DMS114 treated with DMSO at 0.1 percent for 48 hours (cell line): ENCODE data around the gene RASA1.
"Not testable (repeated sequence)": the region's sequence is repeated elsewhere in the genome, so short reads cannot be mapped to it uniquely, and the experiment has no call there.

ENCODE experiments used
- DNase-seq: peaks from one replicate; lab custom pipeline; 2025; ENCODE audit not compliant: unreplicated experiment; lab: John Stamatoyannopoulos, UW

Gene RASA1

DNA sequence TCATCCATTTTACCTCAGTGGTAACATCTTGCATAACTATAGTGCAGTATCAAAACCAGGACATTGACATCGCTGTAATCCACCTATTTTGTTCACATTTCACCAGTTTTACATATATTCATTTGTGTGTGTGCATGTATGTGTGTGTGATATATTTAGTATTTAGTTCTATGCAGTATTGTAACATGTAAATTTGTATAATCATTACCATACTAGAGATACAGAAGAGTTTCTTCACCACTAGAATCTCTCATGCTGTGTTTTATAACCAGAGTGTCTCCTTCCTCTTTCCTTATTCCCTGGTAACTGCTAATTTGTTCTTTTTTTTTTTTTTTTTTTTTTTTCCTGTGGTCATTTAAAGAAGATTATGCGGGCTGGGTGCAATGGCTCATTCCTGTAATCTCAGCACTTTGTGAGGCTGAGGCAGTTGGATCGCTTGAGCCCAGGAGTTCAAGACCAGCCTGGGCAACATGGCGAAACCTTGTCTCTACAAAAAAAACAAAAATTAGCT lies 11.0 kb downstream of the RASA1 start:
- no peak for DNase-seq

DNA sequence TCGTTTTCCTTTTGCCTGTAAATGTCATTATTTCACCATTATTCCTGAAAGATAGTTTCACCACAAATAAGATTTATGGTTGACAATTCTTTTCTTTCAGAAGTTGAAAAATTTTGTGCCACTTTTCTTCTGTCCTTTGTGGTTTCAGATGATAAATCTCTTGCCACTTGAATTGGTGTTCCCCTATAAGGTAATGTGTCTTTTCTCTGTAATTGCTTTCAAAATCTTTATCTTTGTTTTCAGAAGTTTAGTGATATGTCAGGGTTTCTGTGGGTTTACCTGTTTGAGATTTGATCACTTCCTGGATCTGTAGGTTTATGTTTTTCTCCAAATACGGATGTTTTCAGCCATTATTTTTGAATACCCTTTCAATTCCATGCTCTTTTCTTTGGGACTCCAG lies 14.6 kb downstream of the RASA1 start:
- DNase-seq, result no peak

DNA sequence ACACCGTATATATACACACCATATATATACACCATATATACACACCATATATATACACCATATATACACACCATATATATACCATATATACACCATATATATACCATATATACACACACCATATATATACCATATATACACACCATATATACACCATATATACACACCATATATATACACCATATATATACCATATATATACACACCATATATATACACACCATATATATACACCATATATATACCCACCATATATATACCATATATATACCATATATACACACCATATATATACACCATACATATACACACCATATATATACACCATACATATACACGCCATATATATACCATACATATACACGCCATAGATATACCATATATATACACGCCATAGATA lies 19.6 kb downstream of the RASA1 start:
- not testable (repeated sequence) for DNase-seq

DNA sequence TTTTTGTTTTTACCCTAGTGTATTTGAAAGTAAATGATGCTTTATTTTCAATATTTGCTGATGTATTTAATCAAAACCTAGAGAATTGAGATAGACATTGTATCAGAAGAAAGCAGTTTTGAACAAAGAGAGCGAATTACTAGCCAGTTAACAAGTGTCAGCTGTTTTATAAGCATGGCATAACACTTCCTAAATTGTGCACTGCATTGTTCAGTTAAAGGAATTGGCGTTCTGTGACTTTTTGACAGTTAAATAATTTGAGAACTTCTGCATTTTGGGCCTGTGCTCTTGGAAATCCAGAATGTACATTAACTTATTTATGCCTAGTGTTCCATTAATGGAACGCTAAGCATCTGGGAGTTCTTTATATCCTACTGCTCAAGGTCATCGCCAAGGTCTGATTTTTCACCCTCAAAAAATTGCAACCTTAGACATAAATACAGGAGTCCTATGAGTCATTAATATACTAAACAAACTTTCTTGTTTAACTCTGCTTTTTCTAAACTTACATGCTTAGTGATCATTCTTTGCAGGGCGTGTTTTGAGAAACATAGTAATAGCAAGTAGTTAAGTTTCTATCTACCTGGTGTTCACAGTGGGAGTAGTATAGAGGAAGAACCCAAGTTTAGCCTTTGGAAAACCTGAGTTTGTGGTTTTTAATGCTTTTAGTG lies 31.1 kb downstream of the RASA1 start:
- no peak for DNase-seq

DNA sequence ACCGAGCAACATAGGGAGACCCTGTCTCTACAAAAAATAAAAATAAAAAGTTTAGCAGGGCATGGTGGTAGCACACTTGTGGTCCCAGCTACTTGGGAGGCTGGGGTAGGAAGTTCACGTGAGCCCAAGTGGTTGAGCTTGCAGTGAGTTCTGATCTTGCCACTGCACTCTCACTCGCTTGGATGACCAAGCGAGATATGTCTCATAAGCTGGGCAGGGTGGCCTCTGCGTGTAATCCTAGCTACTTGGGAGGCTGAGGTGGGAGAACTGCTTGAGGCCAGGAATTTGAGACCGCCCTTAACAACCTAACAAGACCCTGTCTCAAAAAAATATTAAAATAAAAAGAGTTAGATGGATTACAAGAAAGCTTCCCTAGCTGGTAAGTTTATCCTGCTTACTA lies 32.5 kb downstream of the RASA1 start:
- no peak for DNase-seq

DNA sequence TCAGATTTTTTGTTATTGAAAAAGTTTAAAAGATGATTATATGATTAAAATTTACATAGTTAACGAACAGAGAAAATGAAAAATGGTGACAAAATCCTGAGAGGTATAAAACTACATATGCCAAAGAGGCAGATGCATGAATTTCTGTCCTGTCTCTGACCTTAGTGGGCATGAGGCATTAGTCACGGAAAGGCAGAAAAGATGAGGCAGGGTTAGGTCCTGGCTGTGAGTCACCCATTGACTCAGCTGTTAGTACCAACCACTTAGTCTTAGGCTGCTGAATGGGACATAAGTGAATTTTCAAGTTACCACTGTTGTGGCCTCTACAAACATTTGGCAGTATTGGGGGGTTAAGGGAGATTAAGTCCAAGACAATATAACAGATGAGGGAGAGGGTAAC lies 33.1 kb downstream of the RASA1 start:
- no peak for DNase-seq

DNA sequence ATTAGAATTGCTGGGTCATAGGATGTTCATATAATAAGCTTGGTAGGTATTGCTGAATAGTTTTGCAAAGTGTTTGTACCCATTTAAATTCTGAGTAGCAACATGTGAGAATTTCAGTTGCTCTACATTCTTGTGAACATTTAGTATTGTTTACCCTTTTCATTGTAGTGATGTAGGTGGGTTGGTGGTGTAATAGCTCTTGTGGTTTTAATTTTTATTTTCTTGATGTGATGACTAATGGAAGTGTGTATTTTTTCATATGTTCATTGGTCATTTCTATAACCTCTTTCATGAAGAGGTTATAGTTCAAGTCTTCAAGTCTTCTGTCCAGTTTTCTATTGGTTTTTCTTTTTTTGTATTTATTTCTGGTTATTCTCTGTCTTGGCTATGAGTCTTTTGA lies 34.4 kb downstream of the RASA1 start:
- DNase-seq, result no peak

DNA sequence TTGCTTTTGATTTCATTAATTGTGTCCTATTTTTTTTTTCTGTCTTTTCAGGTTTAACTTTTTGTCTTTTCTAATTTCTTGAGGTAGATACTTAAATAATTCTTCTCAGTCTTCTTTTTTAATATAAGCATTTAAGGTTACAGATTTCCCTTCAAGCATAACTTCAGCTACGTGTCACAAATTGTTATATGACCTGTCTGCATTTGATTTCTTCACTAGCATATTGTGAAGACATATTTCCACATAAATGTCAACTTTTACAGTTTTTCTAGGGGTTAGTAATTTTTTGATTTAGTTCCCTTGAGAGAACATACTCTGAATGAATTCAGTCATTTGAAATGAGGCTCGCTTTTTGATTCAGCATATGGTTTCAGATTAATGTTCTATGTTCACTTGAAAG lies 35.6 kb downstream of the RASA1 start:
- DNase-seq, result no peak

DNA sequence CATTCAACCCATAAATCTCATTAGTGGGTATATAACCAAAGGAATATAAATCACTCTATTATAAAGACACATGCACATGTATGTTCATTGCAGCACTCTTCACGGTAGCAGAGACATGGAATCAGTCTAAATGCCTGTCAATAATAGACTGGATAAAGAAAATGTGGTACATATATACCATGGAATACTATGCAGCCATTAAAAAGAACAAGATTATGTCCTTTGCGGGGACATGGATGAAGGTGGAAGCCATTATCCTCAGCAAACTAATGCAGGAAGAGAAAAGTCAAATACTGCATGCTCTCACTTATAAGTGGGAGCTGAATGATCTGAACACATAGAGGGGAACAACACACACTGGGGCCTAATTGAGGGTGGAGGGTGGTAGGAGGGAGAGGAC lies 38.4 kb downstream of the RASA1 start:
- not testable (repeated sequence) for DNase-seq

DNA sequence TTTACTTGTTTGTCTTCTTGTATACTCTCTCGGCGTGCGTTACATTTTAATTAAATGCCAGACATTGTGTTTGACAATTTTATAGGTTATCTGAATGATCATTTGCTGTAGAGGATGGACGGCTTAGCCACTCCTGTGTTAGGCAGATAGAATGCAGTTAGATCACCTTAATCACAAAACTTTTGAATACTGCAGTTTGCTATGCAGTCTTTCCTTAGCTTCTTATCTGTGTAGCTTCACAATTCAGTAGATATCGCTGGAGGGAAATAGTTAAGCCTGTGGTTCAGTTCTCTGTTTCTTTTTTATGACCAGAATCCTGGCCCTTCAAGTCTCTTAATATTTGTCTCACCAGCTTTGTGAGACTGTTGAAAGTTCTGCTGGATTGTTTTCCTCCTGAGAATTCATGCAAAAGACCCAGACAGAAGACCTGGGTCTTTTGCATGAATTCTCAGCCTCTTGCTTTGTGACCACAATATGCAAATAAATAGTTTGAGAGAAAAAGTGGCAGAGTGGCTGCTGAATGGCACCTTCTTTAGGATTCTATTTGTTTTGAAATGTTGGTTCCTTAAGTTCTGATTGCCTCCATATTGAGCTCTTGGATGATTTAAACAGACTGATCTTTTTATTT lies 40.2 kb downstream of the RASA1 start:
- DNase-seq, result no peak

DNA sequence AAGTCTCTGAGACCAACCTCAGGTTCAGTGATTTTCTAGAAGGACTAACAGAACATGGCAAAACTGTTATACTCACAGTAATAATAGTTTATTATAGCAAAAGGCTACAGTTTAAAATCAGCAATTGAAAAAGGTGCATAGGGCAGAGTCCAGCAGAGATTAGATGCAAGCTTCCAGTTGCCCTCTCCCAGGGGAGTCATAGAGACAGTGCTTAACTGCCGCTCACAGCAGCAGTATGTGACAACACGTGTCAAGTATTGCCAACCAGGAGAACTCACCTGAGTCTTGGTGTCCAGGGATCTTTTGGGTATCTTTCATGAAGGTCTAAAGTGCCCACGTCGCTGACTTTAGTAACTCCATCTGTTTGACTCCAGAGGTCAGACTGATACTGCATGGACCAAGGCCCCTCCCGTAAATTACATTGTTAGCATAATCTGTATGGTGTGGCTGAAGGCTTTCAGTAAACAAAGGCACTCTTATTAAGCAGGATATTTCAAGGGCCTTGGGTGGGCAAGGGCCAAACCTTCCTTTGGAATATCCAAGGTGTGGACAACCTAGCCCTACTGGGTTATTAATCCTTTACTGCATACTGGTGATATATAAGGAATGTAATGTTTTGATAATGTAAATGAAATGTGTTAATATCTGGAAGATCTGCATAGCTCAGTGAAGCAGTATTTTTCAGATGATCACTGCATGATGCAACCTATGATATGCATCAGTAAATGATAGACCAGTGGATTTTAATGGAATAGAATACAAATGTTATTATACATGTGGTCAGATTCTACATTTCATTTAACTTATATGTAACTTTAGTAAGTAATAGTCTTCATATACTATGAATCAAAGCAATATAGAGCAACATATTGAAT lies 44.0 kb downstream of the RASA1 start:
- DNase-seq, result no peak

DNA sequence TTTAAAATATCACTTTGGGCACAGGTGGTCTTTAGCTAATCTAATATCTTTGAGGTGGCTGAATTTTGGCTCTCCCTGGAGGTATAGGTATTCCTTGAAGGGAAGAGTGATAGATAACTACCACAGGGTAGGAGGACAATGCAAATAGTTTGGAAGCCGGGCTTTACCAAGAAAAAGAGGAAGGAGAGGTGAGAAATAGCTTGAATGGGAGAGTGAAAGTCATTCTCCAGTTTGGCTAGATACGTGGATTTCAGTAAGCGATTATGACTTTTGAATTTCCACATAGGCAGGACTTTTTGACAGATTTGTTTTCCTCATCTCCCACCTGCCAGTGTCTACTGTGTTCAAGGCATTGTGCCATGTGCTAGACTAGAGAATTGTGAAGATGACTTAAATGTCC lies 45.5 kb downstream of the RASA1 start:
- DNase-seq, result no peak

DNA sequence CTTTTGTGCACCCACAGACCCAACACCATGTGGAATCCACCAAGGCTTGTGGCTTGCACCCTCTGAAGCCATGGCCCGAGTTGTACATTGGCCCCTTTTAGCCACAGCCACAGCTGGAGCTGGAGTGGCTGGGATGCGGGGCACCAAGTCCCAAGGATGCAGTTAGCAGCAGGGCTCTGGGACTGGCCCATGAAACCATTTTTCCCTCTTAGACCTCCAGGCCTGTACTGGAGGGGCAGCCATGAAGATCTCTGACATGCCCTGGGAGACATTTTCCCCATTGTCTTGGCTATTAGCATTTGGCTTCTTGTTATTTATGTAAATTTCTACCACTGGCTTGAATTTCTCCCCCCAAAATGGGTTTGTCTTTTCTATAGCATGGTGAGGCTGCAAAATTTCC lies 51.8 kb downstream of the RASA1 start:
- DNase-seq, result no peak

DNA sequence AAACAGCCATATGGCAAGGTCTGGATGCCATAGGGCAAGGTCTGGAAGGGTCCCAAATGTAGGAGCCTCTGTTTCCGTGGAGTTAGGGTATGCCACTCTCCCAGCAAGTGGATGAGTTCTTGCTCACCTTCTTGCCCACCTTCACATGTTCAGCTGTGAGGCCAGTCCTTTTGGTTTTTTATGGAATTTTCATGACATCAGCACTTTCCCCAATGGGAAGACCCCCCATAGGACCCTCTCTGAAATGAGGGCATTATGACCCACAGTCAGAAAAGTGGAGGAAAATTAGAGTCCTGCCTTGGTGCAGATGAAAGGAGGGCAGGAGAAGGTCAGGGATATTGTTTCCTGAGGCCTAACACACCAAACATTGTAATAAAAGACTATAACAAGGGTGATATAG lies 53.9 kb downstream of the RASA1 start:
- no peak for DNase-seq

DNA sequence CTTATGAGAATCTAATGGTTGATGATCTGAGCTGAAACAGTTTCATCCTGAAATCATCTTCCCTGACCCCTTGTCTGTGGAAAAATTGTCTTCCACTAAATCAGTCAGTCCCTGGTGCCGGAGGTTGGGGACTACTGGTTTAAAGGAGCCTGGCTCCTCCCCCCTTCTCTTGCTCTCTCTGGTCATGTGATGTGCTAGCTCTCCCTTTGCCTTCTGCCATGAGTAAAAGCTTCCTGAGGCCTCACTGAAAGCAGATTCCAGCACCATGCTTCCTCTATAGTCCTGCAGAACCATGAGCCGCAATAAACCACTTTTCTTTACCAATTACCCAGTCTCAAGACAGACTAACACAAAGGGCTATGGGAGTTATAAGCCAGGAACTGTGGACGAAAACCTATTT lies 54.7 kb downstream of the RASA1 start:
- no peak for DNase-seq

DNA sequence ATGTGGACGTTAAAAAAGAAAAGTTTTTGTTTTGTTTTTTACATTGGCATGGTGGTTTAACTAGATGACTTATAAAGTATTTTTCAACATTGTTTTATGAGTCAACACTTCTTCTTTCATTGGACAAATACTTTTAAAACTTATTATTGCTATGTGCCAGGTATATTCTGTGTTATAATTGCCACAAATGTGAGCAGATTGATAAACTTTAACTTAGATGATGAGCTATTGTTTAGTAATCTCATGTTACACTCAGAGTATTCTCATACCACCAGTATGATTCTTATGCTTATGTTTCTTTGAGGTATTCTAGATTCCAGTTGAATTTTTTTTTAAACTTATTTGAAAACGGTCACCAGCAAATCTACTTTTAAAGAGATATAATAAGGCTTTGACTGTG lies 60.3 kb downstream of the RASA1 start:
- no peak for DNase-seq

DNA sequence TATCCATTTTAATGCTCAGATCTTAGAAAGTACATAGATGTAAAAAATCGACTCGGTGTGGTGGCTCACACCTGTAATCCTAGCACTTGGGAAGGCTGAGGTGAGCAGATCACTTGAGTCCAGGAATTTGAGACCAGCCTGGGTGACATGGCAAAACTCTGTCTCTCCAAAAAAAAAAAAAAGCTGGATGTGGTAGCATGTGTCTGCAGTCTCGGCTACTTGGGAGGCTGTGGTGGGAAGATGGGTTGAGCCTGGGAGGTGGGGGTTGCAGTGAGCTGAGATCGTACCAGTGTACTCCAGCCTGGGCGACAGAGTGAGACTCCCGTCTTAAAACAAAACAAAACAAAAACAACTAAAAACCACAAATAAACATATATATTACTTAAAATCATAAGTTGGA lies 61.4 kb downstream of the RASA1 start:
- no peak for DNase-seq

DNA sequence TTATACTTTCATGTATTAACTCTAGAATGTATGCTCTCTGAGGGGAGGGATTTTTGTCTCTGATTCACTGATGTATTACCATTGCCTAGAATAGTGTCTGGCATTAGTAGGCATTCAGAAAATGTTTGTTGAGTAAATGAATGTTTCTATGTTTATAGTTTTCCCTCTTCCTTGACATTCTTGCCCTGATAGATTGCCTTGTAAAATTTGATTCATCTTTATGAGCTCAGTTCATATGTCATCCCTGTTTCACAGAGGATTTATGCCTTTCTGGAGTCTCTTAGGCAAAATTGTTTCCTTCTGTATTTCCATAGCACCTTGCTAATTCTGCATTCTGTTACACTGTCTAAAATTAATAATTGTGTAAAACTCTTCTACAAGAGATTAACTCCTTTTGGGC lies 72.3 kb downstream of the RASA1 start:
- DNase-seq, result no peak

DNA sequence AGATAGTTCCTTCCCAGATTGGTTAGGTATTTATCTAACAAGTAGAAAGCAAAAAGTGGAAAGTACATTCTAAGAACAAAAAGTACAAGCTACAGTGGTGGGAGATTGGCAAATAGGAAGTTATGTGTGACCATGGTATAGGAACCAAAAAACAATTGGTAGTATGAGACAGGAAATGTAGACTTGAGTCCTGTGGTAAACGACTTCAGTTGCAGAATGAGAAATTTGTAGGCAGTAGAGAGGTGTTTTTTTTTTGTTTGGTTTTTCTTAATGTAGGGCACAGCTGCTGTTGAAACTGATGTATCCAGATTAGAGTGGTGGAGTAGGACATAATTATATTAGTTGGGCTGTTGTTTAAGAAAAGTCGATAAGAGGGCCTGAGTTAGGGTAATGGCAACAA lies 73.0 kb downstream of the RASA1 start:
- DNase-seq, result no peak

DNA sequence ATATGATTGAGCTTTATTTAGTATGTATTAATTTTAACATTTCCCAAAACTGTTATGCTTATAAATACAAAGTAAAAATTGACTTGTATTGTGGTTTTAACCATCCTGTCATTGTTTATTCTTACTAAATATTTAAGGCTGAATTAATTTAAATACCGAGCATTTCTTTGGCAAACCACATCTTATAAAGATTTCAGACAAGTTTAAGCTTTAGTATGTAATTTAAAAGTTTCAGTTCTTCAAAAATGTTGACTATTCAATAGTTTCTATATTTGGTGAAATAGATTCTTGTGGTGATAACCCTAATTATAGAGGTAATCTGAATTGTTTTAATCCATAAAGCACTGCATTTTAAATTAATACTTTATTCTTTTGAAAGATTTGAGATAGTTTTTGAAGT lies 79.6 kb downstream of the RASA1 start:
- no peak for DNase-seq

DNA sequence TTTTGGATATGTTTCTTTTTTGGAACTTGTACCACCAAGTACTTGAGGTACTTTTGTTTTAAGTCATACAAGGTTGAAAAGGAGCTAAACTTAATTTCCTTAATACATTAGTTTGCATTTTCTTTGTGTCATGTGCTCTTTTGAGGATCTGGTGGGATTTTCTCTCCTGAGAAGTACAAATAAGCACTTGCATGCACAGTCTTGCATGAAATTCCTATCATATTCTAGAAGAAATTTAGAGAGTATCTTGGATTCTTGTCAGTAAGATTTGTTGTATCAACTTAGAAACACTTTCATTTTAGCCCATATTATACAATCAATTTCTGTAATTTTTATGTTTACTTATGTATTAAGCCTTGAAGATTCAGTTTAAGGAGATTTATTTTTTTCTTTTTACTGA lies 80.2 kb downstream of the RASA1 start:
- no peak for DNase-seq

DNA sequence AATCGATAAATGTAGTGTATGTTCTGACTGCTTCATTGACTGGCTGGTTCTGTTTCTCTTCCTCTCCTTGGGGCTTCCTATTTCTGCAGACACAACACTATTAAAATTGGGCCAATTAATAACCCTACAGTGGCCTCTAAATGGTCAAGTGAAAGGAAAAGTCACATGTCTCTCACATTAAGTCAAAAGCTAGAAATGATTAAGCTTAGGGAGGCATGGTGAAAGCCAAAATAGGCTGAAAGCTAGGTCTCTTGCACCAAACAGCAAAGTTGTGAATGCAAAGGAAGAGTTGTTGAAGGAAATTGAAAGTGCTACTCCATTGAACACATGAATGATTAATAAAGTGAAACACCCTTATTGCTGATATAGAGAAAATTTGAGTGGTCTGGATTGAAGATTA lies 86.8 kb downstream of the RASA1 start:
- no peak for DNase-seq
